SHP77 treated with DMSO at 0.1 percent for 48 hours (cell line): ENCODE measurements around the gene UBE2G2.

Experiments used
- DNase-seq: peaks from one replicate; lab custom pipeline; 2025; lab: John Stamatoyannopoulos, UW

The UBE2G2 gene

DNA sequence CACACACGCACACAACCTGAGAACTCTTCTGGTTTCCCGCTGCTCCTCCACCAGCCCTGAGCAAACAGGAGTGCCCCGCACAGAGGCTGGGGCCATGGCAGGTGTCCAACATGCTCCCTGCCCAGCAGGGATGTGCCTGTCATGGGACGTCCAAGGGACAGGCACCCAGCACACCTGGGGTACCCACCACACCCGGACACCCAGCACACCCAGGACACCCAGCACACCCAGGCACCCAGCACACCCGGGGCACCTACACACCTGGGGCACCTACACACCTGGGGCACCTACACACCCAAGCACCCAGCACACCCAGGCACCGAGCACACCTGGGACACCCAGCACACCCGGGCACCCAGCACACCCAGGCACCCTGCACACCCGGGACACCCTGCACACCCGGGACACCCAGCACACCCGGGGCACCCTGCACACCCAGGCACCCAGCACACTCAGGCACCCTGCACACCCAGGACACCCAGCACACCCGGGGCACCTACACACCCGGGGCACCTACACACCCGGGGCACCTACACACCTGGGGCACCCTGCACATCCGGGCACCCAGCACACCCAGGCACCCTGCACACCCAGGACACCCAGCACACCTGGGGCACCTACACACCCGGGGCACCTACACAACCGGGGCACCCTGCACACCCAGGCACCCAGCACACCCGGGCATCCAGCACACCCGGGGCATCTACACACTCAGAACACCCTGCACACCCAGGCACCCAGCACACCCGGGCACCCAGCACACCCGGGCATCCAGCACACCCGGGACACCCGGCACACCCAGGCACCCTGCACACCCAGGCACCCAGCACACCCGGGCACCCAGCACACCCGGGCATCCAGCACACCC, 37.9 kb downstream of the UBE2G2 start:
- DNase-seq = no peak

DNA sequence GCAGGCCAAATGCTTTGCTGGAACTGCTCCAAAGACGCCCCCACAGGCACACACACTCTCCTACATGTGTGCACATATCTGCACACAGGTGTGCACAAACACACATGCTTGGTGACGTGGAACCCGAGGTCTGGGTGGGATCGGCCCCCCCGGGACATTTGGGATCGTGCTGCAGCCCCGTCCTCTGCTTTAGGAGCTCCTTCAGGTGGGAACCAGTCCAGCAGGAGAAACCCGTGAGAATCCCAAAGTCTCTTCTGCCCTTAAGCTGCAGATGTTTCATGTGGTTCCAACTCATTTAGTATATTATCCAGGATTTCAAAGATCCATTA, 38.6 kb downstream of the UBE2G2 start:
- DNase-seq = no peak

DNA sequence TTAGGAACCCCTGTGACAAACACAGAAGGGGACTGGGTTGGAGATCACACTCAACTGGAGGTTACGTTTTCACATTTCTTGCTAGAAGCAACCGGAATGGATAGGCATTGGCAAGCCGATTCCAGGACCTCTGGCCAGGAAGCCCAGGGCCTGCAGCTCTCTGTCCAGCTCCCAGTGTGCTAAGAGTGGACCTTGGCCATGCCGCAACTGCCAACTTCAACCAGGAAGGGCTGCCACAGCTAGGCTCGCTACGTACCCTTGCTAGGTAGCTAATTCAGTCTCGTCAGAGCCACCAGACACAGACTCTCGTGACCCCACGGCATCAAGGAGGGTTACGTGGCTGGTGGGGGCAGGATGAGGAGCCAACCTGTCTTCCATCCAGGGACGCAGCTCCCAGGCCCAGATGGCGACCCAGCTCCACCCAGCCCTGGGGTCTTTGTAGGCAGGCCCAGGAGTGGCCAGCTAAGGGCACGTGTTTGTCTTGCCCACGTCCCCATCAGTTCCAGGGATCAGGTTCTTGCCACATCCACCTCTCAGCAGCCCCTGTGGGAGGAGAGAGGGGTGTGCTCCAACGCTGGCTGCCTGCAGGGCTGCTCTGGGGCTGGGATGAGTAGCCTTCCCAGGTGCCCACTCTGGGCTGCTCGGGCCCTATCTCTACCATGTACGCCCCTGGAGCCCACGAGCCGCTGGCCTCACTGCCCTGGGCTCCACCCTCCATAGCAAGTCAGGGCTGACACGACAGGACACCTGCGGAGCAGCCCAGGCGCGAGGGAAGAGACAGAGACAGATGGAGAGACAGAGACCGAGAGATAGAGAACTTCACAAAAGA, 39.2 kb downstream of the UBE2G2 start:
- DNase-seq = no peak

DNA sequence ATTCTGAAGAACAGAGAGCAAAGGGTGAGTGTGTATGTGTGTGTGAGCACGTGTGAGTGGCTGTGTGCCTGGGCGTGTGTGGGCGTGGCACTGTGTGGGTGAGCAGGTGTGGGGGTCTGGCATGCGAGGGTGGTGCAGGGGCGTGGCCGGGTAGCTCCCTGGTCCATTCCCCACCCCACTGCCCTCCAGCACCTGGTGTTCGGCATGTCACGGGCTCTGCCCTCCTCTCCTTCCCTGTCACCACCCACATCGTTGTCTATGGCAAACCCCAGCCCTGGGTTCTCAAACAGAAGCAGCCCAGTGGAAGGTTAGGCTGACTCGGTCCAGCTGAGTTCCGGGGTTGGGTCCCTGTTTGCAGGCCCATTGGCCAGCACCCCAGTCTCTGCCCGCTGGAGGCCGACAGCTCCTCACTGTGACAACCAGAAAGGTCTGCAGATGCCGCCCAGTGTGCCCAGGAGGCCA, 39.8 kb downstream of the UBE2G2 start:
- DNase-seq = no peak

DNA sequence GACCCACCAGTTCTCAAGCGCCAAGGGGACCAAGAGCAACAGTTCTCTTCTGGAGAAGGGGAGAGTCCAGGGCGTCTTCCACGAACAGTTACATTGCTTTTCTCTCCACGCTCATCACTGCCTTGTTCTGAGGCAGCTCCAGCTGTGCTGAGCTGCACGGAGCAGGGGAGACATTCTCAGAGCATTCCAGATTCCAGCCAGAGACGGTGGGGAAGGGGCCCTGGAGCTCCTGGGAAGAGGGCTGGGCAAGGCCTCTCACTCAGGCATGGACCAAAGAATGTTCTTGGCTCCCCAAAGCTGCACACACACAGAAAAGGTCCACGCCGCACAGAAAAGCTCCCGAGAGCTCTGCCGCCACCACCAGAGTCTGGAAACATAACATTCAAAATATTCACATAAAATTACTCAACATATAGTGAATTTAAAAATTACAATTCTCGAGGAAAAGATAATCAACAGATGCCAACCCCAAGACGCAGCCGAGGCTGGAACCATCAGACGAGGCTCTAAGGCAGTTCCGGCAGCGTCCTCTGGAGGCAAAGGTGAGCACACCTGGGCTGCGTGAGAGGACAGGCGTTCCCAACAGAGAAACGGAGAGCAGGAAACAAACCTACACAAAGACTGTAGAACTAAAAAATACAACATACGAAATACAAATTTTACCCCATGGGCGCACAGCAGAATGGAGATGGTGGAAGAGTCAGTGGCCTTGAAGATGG, 40.5 kb downstream of the UBE2G2 start:
- DNase-seq = no peak

DNA sequence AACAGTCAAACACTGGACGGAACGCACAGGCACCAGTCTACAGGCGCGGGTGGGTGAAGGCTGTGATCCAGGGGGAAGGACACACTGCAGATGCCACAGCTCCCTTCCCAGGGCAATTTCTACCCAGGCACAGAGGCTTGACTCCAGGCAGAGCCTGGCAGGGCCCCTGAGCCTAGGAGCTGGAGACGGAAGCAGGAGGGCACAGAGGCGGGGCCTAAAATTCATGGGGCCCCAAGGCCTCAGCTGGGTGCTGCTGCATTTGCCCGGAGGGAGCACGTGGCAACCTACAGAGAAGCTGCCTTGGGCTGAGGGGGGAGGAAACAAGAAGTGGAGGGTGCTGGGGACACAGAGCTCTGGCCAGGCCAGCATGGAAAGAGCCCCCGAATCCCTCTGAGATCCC, 41.2 kb downstream of the UBE2G2 start:
- DNase-seq = no peak

DNA sequence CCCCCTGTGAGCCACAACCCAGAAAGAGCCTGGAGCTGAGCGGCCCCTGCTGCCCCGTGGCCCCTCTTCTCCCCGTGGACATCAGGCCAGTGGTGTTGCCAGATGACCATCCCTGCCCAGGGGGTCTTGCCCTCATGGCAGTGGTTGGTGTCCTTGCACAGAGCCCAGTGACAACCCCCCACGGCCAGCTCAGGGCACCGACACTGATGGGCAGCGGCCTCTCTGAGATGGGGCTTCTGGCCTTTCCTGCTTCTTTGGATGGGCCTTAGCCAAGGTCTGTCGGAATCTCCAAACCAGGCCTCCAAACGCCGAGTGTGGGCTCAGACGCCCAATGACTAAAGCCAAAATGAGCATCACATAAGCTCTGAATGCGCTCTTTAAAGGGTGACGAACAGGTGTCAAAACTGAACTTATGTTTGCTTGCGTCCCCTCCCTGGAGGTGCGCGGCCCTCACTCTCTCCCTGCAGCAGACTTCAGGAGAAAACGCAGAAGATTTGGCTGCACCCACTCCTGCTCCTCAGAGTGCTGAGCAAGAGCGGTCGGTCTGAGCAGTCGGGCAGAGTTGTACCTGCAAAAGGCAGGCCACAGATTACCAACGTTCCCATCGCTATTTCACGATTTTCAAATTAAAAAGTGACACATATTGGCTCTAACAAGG, 41.9 kb downstream of the UBE2G2 start:
- DNase-seq = no peak

DNA sequence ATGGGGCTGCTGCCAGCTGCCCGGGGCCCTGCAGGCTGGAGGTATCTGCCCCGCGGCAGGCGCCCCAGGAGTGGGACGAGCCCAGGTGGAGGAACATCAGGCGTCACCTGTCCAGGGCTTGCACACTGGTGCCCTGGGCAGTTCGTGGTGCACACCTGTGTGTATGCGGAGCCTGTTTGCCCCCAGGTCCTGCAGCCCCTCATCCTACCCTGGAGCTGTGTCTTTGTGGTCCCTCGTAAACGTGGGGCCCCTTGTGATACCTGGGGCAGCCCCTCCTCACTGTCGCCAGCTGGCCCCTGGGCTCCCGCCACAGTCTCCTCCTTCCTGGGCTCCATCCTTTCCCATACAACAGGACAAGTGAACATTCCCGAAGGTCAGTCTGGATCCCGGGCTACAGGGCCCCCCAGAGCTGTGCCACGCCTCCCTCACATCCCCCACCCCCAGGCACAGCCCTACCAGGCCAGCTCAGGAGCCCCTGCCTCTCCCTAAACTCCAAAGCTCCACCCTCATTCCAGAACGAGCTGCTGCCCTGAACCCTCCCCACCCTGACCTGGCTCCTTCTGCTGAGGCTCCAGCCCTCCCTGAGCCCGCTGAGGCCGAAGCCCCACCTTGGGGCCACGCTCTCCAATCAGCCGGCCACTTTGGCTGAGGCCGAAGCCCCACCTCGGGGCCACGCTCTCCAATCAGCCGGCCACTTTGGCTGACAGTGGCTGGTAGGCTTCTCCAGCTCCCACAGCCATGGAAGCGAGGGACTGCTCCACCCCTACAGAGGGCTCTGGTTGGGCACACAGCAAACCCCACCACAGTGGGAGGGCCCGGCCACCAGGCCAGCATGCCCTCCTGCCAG, 42.6 kb downstream of the UBE2G2 start:
- no peak for DNase-seq

DNA sequence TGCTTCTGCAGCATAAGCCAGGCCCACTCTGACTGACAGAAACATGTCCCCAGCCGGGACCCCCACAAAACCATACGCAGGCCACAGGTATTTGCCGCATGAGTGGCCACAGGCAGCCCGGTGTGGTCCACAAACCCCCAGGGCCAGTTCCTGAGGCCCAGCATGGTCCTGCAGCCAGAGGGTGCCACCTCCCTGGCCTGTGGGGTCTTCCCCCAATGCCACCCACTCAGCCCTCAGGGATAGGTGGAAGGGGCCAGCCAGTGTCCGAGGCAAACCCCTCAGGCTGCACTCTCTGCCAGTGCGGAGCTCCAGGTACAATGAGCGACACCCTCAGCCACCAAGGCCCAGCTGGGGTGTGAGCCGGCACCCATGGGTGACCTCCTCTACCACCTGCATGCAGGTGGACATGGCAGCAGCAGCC, 43.5 kb downstream of the UBE2G2 start:
- DNase-seq = no peak

DNA sequence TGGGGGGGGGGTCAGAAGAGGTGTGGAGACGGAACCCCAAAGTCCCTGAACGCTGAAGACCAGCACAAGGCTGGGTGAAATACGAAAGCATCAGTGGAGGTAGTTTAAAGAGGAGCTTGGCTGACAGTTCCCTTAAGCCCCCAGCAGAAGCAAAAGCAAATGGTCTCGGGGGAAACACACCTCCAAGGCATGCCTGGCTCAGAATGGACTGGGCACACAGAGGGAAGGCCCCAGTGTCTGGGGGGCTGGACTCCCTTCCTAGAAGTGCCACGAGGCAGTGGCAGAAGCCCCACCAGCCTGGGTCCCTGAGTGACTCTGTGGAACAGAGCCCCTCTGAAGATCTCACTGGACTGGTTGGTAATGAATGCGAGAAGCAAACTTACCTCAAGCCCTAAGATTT, 43.9 kb downstream of the UBE2G2 start:
- DNase-seq = no peak

DNA sequence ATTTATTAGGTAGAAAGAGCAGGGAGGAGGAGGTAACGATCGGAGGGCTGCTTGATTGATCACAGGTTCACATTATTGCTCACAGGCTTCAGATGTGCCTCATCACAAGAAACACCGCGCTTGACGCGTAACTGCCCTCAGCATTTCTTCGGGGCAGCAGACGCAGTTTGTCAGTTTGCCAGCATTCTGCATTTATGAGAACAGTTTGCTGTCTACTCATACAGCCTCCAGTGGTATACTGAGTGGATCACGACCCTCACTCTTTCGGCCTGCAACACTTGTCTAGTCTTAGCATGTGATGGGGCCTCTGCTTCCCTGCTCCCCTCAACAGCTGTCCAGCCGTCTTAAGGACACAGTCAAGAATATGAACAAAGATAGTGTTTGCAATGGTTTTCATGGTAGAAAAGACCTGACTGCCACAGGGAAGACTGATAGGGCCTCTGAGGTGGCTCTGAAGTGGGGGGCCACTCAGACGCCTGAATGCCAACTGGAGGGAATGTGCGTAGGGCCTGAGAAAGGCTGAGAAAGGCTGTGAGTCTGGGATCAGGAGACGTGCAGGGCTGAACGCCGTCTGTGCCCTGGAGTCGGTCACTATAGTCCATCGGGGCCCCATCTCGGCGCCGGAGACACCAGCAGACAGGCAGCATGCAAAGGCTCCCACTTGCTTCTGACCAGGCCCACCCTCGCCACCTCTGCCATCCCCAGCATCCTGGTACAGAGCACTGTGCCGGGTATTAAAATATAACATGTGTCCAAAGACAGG, 45.0 kb downstream of the UBE2G2 start:
- no peak for DNase-seq

DNA sequence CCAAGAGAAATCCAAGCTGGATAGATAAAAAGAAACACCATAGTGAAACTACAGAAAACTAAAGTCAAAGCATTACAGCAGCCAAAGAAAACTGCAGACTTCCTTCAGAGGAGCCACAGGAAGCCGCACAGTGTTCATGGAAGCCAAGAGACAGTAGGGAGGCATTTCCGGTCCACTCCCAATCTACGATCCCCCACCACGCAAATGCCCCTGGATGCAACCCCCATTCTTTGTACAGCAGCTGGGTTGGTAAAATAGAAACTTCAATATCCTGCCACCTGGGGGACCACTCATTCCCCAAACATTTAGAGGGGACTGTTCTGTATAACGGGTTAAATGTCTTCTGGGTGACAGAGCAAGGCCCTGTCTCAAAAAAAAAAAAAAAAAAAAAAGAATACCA, 46.4 kb downstream of the UBE2G2 start:
- no peak for DNase-seq

DNA sequence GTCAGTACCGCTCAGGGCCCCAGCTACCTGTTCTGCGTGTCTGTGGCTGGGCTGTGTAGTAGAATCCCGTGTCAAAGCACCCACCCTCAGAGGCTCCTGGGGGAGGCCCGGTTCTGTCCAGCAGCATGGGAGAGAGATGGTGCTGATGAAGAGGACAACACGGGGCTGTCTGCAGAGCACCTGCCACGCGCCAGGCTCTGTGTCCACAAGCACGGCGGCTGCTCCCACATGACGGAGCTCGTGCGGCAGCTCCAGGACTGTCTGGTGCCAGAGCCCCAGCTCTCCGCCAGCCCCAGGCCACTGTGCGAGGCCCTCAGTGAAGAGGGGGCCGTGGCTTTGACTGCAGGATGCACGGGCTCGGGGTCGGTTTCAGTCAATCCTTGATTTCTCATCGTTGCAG, 48.3 kb downstream of the UBE2G2 start:
- DNase-seq = no peak

DNA sequence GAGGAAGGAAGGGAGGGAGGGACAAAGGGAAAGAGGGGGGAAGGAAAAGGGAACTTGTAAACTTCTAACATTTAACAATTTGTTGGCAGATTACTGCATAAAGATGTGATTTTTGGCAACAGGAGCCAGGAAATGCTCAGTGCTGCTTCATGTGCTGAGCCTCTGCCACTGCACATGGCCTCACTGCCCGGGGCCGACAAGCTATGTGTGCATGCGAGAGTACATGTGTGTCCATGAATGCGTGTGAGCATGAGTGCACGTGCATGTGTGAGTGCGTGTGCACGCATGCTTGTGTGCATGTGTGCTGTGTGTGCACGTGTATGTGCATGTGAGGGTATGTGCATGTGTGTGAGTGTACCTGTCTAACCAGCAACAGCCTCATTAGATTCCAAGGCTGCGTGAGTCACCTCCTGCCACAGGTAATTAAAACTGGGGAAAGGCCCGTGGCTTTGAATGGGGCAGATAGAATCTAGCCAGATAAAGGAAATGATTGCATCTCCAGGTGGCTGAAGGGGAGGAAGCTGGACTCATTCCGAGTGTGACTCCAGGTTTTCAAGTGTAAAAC, 48.9 kb downstream of the UBE2G2 start:
- DNase-seq = no peak

DNA sequence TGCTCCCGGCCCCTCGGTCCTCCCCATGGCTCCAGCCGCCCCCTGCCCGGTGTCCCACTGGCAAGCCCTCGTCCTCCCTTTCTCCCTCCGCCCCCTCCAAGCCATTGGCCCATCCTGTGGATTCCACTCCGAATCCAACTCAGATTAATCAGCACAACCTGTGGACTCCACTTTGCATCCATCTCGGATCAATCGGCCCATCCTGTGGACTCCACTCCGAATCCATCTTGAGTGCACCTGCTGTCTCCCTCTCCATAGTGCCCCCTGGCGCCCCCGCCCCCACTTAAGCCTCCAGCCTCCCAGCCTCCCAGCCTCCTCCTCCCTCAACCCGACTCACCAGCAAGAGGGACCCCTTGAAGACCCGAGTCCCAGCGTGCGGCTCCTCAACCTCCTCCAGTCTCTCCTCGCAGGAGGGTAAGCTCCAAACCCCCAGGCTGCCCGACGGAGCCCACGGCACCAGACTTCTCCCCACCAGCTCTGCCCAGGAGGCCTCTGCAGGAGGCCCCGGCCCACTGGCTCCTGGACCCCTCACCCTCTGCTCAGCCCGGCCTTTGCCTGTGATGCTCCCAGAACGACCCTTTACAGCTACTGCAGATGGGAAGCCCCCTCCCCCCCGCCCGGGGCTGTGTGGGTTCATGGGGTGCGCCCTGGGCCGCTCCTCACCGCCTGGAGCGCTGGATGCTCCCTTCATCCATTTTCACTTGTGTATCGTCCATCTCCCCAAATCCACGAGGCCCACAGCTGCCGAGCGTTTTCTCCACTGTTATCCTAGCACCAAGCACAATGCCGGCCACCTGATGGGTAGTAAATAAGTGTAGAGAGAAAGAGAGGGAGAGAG, 49.6 kb downstream of the UBE2G2 start:
- no peak for DNase-seq

DNA sequence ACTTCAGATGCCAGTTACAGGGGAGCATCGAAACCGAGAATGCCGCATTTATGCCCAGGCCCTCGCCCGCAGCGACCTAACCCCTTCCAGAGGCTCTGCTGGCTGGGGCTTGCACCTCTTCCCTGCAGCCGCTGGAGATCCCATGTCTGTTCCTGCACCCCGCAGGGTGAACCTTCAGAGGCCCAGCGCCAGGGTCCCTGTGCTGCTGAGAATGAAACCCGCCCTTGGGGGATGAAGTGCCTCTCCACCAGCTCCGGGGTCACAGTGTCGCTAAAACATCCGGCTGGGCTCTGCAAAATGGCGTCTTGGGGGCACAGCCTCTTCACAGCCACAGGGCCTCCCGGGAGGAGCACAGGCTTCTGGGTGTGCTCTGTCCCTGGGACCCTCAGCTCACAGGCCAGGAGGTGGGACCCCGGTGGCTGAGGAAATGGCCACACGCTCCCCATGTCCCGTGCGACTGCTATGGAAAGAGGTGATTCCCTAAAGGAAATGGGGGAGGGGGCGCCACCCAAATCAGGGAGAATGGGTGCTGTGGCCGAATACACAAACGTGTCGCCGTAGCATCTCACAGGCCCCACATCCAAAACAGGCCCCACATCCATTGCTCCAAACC, 50.3 kb downstream of the UBE2G2 start:
- DNase-seq = no peak

DNA sequence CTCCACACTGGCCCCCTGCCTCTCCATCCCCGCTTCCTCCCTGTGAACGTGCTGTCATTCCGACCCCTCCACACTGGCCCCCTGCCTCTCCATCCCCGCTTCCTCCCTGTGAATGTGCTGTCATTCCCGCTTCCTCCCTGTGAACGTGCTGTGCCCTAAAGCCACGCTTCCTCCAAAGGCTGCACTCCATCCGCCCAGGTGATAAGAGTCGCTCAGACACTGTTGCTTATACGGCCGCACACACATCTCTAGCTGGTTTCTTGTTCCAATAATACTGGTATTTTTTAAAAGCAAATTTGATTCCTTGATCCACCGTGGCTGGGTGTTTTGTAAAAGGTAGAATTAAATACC, 51.0 kb downstream of the UBE2G2 start:
- no peak for DNase-seq

DNA sequence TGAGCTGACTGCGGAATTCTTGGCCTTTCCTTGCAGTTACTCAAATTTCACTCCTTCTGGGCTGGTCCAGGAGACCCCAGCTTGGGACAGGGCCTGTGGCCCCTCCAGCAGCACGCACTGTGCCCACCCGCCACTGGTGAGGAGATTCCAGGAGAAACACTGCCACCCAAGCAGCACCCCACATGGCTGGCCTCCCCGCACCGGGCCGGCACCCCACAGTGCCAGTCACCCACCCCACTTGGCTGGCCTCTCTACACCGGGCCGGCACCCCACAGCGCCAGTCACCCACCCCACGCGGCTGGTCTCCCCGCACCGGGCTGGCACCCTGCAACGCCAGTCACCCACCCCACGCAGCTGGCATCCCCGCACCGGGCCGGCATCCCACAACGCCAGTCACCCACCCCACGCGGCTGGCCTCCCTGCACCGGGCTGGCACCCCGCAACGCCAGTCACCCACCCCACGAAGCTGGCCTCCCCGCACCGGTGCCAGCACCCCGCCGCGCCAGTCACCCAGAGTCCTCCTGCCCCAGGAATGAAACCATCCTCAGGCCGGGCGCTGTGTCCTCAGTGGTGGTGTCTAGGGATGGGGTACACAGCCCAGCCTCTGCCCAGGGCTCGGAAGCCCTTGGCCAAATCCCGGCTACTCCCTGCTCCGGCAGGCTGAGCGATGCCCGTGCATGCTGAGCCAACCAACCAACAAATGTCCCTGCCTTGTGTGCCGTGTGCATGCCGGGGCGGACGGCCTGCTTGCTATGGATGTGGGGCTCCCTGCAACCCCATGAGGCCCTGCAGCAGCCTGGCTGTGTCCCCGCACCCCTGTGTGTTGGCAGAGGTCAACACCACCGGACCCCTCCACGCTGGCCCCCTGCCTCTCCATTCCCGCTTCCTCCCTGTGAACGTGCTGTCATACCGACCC, 51.6 kb downstream of the UBE2G2 start:
- DNase-seq = no peak
